GM23248 (cell line): ENCODE results near the gene TUBB8B. TPM values are rescaled to one million over a fixed set of nuclear protein-coding genes. Genes with fewer than 3 reads are reported as not detected.
"Not testable (repeated sequence)": the region's sequence is repeated elsewhere in the genome, so short reads cannot be mapped to it uniquely, and the experiment has no call there.

ENCODE experiments used
- DNase-seq: peaks from one replicate; pipeline ENCODE4 v3.0.0-alpha.2; 2015
- H2AFZ ChIP-seq: fragments of 200-600 bp; sonication (generic); 2 replicates; pipeline ENCODE4 v1.6.1; 2016; ENCODE audit warnings: antibody characterized with exemption
- H3F3A ChIP-seq: fragments of 200-600 bp; sonication (generic); 2 replicates; pipeline ENCODE4 v1.6.1; 2016; ENCODE audit warnings: mild to moderate bottlenecking, antibody characterized with exemption, mixed run types; ENCODE audit not compliant: insufficient read depth
- H3K27ac ChIP-seq: fragments of 200-600 bp; sonication (generic); 2 replicates; pipeline ENCODE4 v1.5.1; 2016; ENCODE audit warnings: mild to moderate bottlenecking
- H3K27me3 ChIP-seq: fragments of 200-600 bp; sonication (generic); replicated peaks from 2 replicates; pipeline ENCODE4 v1.6.1; 2016; ENCODE audit warnings: mild to moderate bottlenecking; ENCODE audit not compliant: insufficient read depth
- H3K36me3 ChIP-seq: fragments of 200-600 bp; sonication (generic); 2 replicates; pipeline ENCODE4 v1.6.1; 2016; ENCODE audit warnings: low read depth, mild to moderate bottlenecking
- H3K4me1 ChIP-seq: fragments of 200-600 bp; sonication (generic); 2 replicates; pipeline ENCODE4 v1.6.1; 2016; ENCODE audit warnings: mild to moderate bottlenecking; ENCODE audit not compliant: insufficient read depth
- H3K4me2 ChIP-seq: fragments of 200-600 bp; sonication (generic); one replicate; pipeline ENCODE4 v1.6.1; 2016; ENCODE audit warnings: mild to moderate bottlenecking; ENCODE audit not compliant: unreplicated experiment
- H3K4me3 ChIP-seq: fragments of 200-600 bp; sonication (generic); 2 replicates; pipeline ENCODE4 v1.5.1; 2016; ENCODE audit warnings: mild to moderate bottlenecking
- H3K79me2 ChIP-seq: fragments of 200-600 bp; sonication (generic); 2 replicates; pipeline ENCODE4 v1.6.1; 2016; ENCODE audit warnings: mild to moderate bottlenecking; ENCODE audit not compliant: insufficient read depth
- H3K9ac ChIP-seq: fragments of 200-600 bp; sonication (generic); 2 replicates; pipeline ENCODE4 v1.6.1; 2016; ENCODE audit warnings: mild to moderate bottlenecking
- H3K9me2 ChIP-seq: fragments of 200-600 bp; sonication (generic); 2 replicates; pipeline ENCODE4 v1.6.1; 2016; ENCODE audit warnings: mixed run types, mild to moderate bottlenecking, moderate library complexity; ENCODE audit not compliant: insufficient read depth
- H3K9me3 ChIP-seq: fragments of 200-600 bp; sonication (generic); one replicate; pipeline ENCODE4 v1.6.1; 2017; ENCODE audit warnings: low read depth
- H4K20me1 ChIP-seq: fragments of 200-600 bp; sonication (generic); 2 replicates; pipeline ENCODE4 v1.6.0; 2016; ENCODE audit not compliant: insufficient read depth
- WGBS, 2 experiments: methylation state at CpG; one replicate each; pipeline ENCODE4 v1.1.6; 2015 to 2017; ENCODE audit warnings: low lambda C conversion rate in 2 of 2, low coverage in 1 of 2; ENCODE audit errors: missing lambda C conversion rate in 2 of 2; 5-methylcytosine and 5-hydroxymethylcytosine counted together
- in situ Hi-C: fragments of 300-500 bp; cut with MboI; formaldehyde crosslinking; loops from 2 replicates; pipeline ENCODE4 v1.15.0; 2020
- polyA plus RNA-seq: library from polyadenylated mRNA; unstranded; fragments of >200 nt; fragmentation: Nextera tagmentation; extraction: Ambion mirVana; gene quantifications from 2 replicates; pipeline ENCODE4 v1.2.1, GENCODE V29; 2016
- total RNA-seq: library from RNA; depleted of rRNA; stranded (reverse); fragments of >200 nt; shearing (Covaris generic); gene quantifications from 2 replicates; pipeline ENCODE4 v1.2.3, GENCODE V29; 2014; rRNA removed

The TUBB8B gene
- total RNA-seq (not detected in 2 replicates), polyA plus RNA-seq (not detected in 2 replicates)

DNA sequence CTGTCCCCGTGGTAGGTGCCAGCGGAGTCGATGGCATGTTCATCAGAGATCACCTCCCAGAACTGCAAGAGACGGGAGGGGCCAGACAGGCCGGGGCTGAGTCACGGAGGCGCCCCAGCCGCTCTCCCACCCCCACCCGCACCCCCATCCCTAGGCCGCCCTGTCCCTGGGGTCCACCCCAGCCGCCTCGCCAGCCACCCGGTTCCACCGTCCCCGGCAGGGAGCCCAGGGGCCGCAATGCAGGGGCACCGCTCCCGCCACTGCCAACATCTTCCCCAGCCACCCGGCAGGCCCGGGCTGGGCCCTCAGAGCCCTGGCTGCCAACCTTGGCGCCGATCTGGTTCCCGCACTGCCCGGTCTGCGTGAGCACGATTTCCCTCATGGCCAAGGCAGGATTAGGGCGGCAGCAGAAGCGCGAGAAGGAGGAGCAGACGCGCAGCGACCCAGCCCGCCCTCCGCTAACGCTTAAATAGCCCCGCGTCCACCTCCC lies at the start of gene TUBB8B:
Gene TUBB8B (minus strand): TSS at position 440 of the 490 bp plus-strand sequence. CDS start 58 bp downstream, at position 382.
- H3K79me2 ChIP-seq, H3K4me3 ChIP-seq, DNase-seq, H3K4me2 ChIP-seq, H3K27ac ChIP-seq, H3K4me1 ChIP-seq, H2AFZ ChIP-seq, H3K27me3 ChIP-seq, in situ Hi-C loops, H3K9ac ChIP-seq, H3K9me2 ChIP-seq, H3K36me3 ChIP-seq, H3K9me3 ChIP-seq, H4K20me1 ChIP-seq, H3F3A ChIP-seq: not testable (repeated sequence)
- WGBS, 2 experiments: 56 to 75% methylated on average over 6 to 13 of the region's 37 CpGs

DNA sequence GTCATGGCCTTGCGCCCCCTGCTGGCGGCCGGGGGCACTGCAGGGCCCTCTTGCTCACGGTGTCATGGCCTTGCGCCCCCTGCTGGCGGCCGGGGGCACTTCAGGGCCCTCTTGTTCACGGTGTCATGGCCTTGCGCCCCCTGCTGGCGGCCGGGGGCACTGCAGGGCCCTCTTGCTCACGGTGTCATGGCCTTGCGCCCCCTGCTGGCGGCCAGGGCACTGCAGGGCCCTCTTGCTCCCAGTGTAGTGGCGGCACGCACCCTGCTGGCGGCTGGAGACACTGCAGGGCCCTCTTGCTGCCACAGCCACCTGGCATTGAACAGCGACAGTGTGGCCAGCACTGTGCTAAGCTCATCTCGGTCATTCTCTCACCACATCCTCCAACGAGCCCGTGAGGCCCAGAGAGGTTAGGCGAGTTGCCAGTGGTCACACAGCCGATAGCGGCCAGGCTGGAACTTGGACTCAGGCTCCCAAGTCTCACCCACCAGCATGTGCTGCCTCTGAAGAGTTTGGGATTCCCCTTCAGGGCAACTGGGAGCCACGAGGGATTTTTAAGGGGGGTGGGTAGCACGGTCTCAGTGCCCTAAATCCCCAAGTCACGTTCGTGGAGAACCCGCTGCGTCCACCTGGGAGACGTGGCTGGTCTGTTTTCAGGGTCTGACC lies 48.0 kb upstream of the TUBB8B start:
- H3K4me2 ChIP-seq, H4K20me1 ChIP-seq, H3K36me3 ChIP-seq, H3K9me2 ChIP-seq, H3K9me3 ChIP-seq, H3K4me1 ChIP-seq, DNase-seq, H3F3A ChIP-seq, H2AFZ ChIP-seq, H3K27ac ChIP-seq, in situ Hi-C loops, H3K4me3 ChIP-seq, H3K79me2 ChIP-seq, H3K9ac ChIP-seq, H3K27me3 ChIP-seq: not testable (repeated sequence)
- WGBS, 2 experiments: 66 to 71% methylated on average over 18 to 28 of the region's 31 CpGs

DNA sequence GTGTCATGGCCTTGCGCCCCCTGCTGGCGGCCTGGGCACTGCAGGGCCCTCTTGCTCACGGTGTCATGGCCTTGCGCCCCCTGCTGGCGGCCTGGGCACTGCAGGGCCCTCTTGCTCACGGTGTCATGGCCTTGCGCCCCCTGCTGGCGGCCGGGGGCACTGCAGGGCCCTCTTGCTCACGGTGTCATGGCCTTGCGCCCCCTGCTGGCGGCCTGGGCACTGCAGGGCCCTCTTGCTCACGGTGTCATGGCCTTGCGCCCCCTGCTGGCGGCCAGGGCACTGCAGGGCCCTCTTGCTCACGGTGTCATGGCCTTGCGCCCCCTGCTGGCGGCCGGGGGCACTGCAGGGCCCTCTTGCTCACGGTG lies 47.3 kb upstream of the TUBB8B start:
- H3K27me3 ChIP-seq, H3K27ac ChIP-seq, H2AFZ ChIP-seq, H3K9me2 ChIP-seq, H3K4me2 ChIP-seq, DNase-seq, H3K9me3 ChIP-seq, in situ Hi-C loops, H4K20me1 ChIP-seq, H3K36me3 ChIP-seq, H3K79me2 ChIP-seq, H3K4me3 ChIP-seq, H3F3A ChIP-seq, H3K9ac ChIP-seq, H3K4me1 ChIP-seq: not testable (repeated sequence)
- WGBS, 2 experiments: 78% methylated on average over 15 of the region's 20 CpGs; no CpG with 5 or more reads in 1 of the 2 experiments

DNA sequence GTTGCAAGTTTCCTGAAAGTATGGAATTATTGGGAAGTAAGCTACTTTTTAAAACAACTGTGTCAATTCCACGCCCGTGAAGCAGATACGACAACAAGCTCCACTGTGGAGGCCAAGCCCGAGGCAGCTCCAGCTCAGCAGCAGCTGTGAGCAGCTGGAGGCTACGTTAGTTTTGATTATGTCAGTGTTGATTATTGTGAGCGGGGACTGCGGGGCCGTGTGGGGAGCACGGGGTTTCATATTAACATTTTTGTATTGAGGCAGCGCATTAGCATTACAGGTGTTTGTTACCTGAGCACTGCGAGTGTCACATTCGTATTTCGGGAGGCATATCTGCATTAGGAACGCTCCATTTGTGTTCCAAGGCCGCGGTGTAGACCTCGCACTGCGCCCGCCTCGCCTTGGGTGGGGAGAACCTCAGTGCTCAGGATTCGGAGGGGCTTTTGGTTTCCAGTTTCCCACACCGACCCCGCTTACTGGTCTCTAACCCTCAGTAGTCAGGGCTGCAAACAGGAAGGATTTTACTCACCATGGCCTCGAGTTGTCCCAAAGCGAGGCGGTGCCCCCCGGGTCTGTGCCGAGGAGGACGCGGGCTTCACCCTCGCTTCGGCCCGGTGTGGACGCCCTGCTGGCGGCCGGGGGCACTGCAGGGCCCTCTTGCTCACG lies 46.8 kb upstream of the TUBB8B start:
- H4K20me1 ChIP-seq, H3K9me3 ChIP-seq, DNase-seq, H3K9ac ChIP-seq, H3K4me3 ChIP-seq, H3K27ac ChIP-seq, H3K9me2 ChIP-seq, H3K27me3 ChIP-seq, H2AFZ ChIP-seq, H3F3A ChIP-seq, H3K79me2 ChIP-seq, in situ Hi-C loops, H3K36me3 ChIP-seq, H3K4me2 ChIP-seq, H3K4me1 ChIP-seq: not testable (repeated sequence)
- WGBS, 2 experiments: 60 to 75% methylated on average over 9 to 16 of the region's 37 CpGs

DNA sequence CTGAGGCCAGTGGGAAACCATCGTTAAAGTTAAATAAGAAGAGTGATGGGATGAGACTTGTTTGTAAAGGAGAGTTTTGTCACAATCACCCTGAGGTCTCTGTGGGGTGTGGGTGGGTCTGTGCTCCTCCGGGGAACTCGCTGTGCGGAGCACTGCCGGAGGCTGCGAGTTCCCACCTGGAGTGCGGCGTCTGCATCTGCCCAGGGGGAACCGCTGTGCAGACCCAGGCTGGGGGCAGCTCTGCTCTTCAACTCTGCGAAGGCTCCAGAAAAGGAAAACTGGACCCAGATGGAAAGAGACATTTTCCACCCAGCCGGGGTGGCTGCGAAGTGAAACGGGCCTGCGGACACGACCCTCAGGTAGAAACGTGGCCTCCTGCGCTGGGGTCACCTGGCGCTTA lies 46.2 kb upstream of the TUBB8B start:
- H3K9me3 ChIP-seq, DNase-seq, H3K4me3 ChIP-seq, H3K4me2 ChIP-seq, H3K9ac ChIP-seq, H3K27ac ChIP-seq, H4K20me1 ChIP-seq, H3K36me3 ChIP-seq, H3K27me3 ChIP-seq, H3K9me2 ChIP-seq, H2AFZ ChIP-seq, H3K4me1 ChIP-seq, H3F3A ChIP-seq, H3K79me2 ChIP-seq, in situ Hi-C loops: not testable (repeated sequence)
- 85 to 89% methylated on average over 8 to 18 of the region's 18 CpGs for WGBS, 2 experiments

DNA sequence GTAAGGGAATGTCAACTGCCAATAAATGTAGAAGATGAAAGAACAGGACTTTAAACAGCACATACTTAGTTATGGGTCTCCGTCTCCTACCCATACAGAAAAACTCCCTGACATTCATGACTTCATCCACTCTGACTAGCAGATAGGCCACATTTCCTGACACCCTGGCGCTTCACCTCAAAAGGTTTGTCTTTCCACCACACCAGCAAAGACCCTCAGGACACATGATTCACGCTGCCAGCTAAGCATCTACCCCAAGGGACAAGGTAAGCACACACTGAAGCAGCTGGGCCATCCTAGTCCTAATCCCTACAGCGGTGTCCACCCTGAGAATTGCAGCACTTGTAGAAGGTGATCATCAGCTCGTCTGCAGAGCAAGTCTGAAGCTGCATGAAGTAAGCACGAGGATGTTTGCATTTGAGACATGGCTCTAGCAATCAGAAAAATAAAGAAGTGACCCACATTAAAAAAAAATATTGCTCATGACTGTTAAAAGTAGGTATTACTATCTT lies 44.5 kb upstream of the TUBB8B start:
- H3K4me1 ChIP-seq, H3F3A ChIP-seq, H3K9me2 ChIP-seq, H3K9ac ChIP-seq, H4K20me1 ChIP-seq, H3K27me3 ChIP-seq, in situ Hi-C loops, H3K27ac ChIP-seq, DNase-seq, H3K4me3 ChIP-seq, H2AFZ ChIP-seq, H3K79me2 ChIP-seq, H3K9me3 ChIP-seq, H3K36me3 ChIP-seq, H3K4me2 ChIP-seq: not testable (repeated sequence)
- 46 to 50% methylated on average over 6 of the region's 6 CpGs for WGBS, 2 experiments

DNA sequence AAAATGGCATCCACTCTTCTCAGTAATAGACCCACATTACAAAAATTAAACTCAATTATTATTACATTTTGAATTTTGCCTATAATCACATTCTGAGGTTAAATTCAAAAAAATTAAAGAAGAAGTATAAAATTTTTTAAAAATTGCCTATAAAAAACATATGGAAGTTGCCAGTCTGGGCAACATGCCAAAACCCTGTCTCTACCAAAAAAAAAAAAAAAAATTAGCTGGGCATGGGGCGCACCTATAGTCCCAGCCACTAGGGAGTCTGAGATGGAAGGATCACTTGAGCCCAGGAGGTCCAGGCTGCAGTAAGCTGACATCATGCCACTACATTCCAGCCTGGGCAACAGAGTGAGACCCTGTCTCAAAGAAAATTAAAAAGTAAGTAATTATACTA lies 42.1 kb upstream of the TUBB8B start:
- H3K4me1 ChIP-seq, H3K9me3 ChIP-seq, H3K27me3 ChIP-seq, H3K79me2 ChIP-seq, H4K20me1 ChIP-seq, H3K4me3 ChIP-seq, H3K27ac ChIP-seq, H3K4me2 ChIP-seq, H3K9ac ChIP-seq, H3K9me2 ChIP-seq, H3F3A ChIP-seq, H3K36me3 ChIP-seq, in situ Hi-C loops, H2AFZ ChIP-seq: not testable (repeated sequence)
- 81 to 94% methylated on average over 1 of the region's 1 CpG for WGBS, 2 experiments
- DNase-seq: peak; percentile 15
